DOHH2 (cell line): ENCODE measurements around the gene ALPG.

Experiments used
- H3F3A ChIP-seq: fragments of 200-600 bp; sonication (generic), shearing (Covaris generic); 2 replicates; pipeline ENCODE4 v1.6.0; 2016; ENCODE audit warnings: antibody characterized with exemption, mild to moderate bottlenecking; ENCODE audit not compliant: control insufficient read depth, insufficient read depth
- H3K27ac ChIP-seq: fragments of 200-600 bp; sonication (generic); 2 replicates; pipeline ENCODE4 v1.5.1; 2014; ENCODE audit warnings: low read depth, mild to moderate bottlenecking, low read length, moderate library complexity
- H3K27me3 ChIP-seq: fragments of 200-600 bp; sonication (generic); 2 replicates; pipeline ENCODE4 v1.6.1; 2014; ENCODE audit warnings: mild to moderate bottlenecking, low read length, mixed read lengths; ENCODE audit not compliant: control insufficient read depth
- H3K36me3 ChIP-seq: fragments of 200-600 bp; sonication (generic); 2 replicates; pipeline ENCODE4 v1.6.1; 2014; ENCODE audit warnings: mild to moderate bottlenecking, low read length, moderate library complexity, mixed read lengths; ENCODE audit not compliant: control insufficient read depth
- H3K4me1 ChIP-seq: fragments of 200-600 bp; sonication (generic); 2 replicates; pipeline ENCODE4 v1.6.1; 2014; ENCODE audit warnings: mild to moderate bottlenecking, low read length, mixed read lengths; ENCODE audit not compliant: control insufficient read depth
- H3K4me2 ChIP-seq: fragments of 200-600 bp; sonication (generic); 2 replicates; pipeline ENCODE4 v1.6.0; 2014; ENCODE audit warnings: mild to moderate bottlenecking, low read length, moderate library complexity
- H3K4me3 ChIP-seq: fragments of 200-600 bp; sonication (generic); 2 replicates; pipeline ENCODE4 v1.5.1; 2014; ENCODE audit warnings: mild to moderate bottlenecking, low read length, mixed read lengths
- H3K79me2 ChIP-seq: fragments of 200-600 bp; sonication (generic); 2 replicates; pipeline ENCODE4 v1.6.1; 2014; ENCODE audit warnings: mild to moderate bottlenecking, low read length, mixed read lengths; ENCODE audit not compliant: control insufficient read depth
- H3K9me2 ChIP-seq: fragments of 200-600 bp; sonication (generic); replicated peaks from 2 replicates; pipeline ENCODE4 v1.6.1; 2014; ENCODE audit warnings: mild to moderate bottlenecking, low read length, mixed read lengths; ENCODE audit not compliant: control insufficient read depth
- H3K9me3 ChIP-seq: fragments of 200-600 bp; sonication (generic); 2 replicates; pipeline ENCODE4 v1.6.1; 2014; ENCODE audit warnings: antibody characterized with exemption, low read length, mixed read lengths; ENCODE audit not compliant: control insufficient read depth, insufficient read depth
- H4K20me1 ChIP-seq: fragments of 200-600 bp; sonication (generic); 2 replicates; pipeline ENCODE4 v1.6.0; 2014; ENCODE audit warnings: low read depth, mild to moderate bottlenecking, antibody characterized with exemption, low read length, moderate library complexity; ENCODE audit not compliant: control insufficient read depth, insufficient read depth
- EZH2phosphoT487 ChIP-seq: fragments of 200-600 bp; sonication (generic); IDR thresholded peaks from 2 replicates; pipeline ENCODE4 v1.6.1; 2017; ENCODE audit warnings: borderline replicate concordance, mild to moderate bottlenecking, antibody characterized with exemption, low read length, moderate library complexity, mixed read lengths
- TF ChIP-seq, protein P1 (sequence below): fragments of 200-600 bp; sonication (generic); IDR thresholded peaks from one replicate; pipeline ENCODE4 v1.5.1; 2014; ENCODE audit warnings: antibody characterized with exemption, mild to moderate bottlenecking, low read depth, low read length; ENCODE audit not compliant: poor library complexity, severe bottlenecking

Gene ALPG

GRCh38 chr2:232410238-232410900, 3.7 kb downstream of the ALPG start:
- peaks cover 21% of the 10 kb centered on the region for H3K27me3 ChIP-seq
- no peaks in the 10 kb centered on the region for H3F3A ChIP-seq
- no peak overlapping the region for H3K4me3 ChIP-seq
- TF ChIP-seq, protein P1, sequence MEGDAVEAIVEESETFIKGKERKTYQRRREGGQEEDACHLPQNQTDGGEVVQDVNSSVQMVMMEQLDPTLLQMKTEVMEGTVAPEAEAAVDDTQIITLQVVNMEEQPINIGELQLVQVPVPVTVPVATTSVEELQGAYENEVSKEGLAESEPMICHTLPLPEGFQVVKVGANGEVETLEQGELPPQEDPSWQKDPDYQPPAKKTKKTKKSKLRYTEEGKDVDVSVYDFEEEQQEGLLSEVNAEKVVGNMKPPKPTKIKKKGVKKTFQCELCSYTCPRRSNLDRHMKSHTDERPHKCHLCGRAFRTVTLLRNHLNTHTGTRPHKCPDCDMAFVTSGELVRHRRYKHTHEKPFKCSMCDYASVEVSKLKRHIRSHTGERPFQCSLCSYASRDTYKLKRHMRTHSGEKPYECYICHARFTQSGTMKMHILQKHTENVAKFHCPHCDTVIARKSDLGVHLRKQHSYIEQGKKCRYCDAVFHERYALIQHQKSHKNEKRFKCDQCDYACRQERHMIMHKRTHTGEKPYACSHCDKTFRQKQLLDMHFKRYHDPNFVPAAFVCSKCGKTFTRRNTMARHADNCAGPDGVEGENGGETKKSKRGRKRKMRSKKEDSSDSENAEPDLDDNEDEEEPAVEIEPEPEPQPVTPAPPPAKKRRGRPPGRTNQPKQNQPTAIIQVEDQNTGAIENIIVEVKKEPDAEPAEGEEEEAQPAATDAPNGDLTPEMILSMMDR, result no peak
- no peak for TF ChIP-seq EZH2phosphoT487
- H3K36me3 ChIP-seq, result no peaks in the 10 kb centered on the region
- no peak overlapping the region for H3K4me2 ChIP-seq
- H3K79me2 ChIP-seq, result no peaks in the 10 kb centered on the region
- no peaks in the 10 kb centered on the region for H4K20me1 ChIP-seq
- no peak overlapping the region for H3K27ac ChIP-seq
- H3K4me1 ChIP-seq, result no peaks in the 10 kb centered on the region
- no peaks in the 10 kb centered on the region for H3K9me3 ChIP-seq
- no peaks in the 10 kb centered on the region for H3K9me2 ChIP-seq

DNA sequence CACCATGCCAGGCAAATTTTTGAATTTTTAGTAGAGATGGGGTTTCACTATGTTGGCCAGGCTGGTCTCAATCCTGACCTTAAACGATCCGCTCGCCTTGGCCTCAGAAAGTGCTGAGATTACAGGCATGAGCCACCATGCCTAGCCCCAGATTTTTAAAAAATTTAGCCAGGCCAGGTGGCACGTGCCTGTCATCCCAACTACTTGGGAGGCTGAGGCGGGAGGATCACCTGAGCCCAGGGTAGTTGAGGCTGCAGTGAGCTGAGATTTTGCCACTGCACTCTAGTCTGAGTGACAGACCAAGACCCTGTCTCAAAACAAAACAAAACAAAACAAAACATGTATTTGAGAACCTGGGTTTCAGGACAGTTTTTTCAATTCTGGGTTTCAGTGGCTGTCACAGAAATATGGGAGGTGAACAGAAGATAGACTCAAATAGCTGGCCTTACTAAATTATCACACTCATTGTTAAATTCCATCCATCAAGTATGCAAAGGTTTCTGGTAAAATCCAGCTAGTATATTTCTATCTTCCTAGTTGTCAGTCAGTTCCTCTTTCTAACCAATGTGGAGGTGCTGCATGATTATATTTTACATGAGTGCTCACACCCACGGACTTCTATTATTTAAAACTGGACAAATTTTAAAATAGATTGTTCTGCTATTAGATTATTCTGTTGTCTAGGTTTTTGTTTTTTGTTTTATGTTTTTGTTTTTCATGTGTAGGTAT, 5.4 kb downstream of the ALPG start:
- no peaks in the 10 kb centered on the region for H3K79me2 ChIP-seq
- peaks cover 21% of the 10 kb centered on the region for H3K27me3 ChIP-seq
- no peaks in the 10 kb centered on the region for H3K4me1 ChIP-seq
- no peak overlapping the region for H3K4me2 ChIP-seq
- H4K20me1 ChIP-seq, result no peaks in the 10 kb centered on the region
- no peaks in the 10 kb centered on the region for H3K9me3 ChIP-seq
- H3K9me2 ChIP-seq, result no peaks in the 10 kb centered on the region
- no peak overlapping the region for H3K4me3 ChIP-seq
- no peak for TF ChIP-seq EZH2phosphoT487
- TF ChIP-seq, protein P1, result no peak
- H3K36me3 ChIP-seq, result no peaks in the 10 kb centered on the region
- no peaks in the 10 kb centered on the region for H3F3A ChIP-seq
- H3K27ac ChIP-seq, result no peak overlapping the region

DNA sequence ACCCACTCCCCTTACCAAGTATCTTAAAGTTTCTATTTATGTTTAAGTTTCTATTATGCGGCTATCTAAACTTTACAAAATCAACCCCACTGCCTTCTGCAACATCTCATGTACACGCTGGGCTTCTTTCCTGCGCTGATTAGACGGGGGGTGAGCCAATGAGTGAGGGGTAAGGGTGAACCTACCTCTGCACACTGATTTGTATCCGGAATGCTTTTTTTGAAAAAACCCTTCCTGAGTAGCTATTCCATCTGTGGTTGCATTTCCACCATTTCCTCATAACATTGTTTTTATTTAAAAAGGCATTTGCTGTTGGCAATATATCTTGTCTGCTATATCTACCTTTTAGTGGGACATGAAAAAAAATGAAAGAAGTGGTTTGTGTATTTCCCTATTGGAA, 6.3 kb downstream of the ALPG start:
- Histone ChIP-seq H3K36me3 (no peaks in the 10 kb centered on the region), H4K20me1 (no peaks in the 10 kb centered on the region), H3K4me3 (no peak overlapping the region), H3K9me3 (no peaks in the 10 kb centered on the region), H3K79me2 (no peaks in the 10 kb centered on the region), H3K4me1 (no peaks in the 10 kb centered on the region), H3K27ac (no peak overlapping the region), H3F3A (no peaks in the 10 kb centered on the region), H3K4me2 (no peak overlapping the region), H3K27me3 (peaks cover 21% of the 10 kb centered on the region), H3K9me2 (no peaks in the 10 kb centered on the region)
- TF ChIP-seq, protein P1, result no peak
